ENCODE measurements around the gene PTPRH.
A peak's percentile ranks its signal among the peaks of the same experiment; 100 is the strongest.

The PTPRH gene

DNA sequence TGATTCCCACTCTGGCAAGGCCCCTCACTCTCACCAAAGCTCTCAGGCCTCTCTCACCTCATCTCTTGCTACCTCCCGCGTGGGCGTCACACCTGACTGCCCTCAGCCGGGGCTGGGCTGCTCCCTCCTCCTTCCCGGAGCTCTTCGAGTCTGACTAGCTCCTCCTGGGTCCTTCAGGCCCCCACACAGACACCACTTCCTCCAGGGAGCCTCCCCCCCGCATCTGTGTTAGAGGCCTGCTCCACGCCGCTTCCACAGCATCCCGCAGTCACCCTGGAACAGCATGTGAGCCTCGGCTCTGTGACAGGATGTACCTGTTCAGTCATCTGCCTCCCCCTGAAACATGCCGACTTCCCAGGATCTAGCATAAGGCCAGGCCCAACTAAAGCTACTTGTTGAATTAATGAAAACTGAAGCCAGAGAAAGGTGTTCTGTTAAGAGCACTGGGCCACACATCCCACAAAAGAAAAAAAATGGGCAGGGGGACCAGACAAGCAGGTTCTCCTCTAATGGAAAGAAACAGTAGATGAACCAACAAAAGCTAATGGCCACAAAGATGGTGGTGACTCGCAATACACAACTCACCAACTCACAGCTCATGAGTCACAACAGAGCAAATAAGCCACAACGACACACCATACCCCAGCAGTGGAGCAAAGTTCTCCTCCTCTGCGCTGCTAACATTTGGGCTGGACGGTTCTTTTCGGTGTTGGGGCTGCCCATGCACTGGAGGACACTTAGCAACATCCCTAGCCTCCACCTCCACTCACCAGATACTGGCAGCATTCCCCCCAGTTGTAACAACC lies 46.5 kb upstream of the PTPRH start:
- Histone ChIP-seq H3K9me3 (ENCODE audit: control extremely low read depth in 1 of 5, control insufficient read depth in 4 of 5, insufficient read depth in 2 of 5, low read depth in 1 of 5, low read length in 4 of 5) (no peaks in the 10 kb centered on the region), H3K4me3 (ENCODE audit: control insufficient read depth in 1 of 7, extremely low read depth in 1 of 7, insufficient read depth in 4 of 7, low read depth in 2 of 7, low read length in 6 of 7) (peak overlapping the region; percentile 8 to 98 (median 93)), H3K4me1 (ENCODE audit: control extremely low read depth in 1 of 4, control insufficient read depth in 4 of 4, insufficient read depth in 4 of 4, low read length in 3 of 4) (peaks cover 29 to 86% (median 82%) of the 10 kb centered on the region in 4 experiments), H3K27me3 (replicated peaks in 2 of 5; ENCODE audit: control insufficient read depth in 4 of 5, insufficient read depth in 5 of 5, low read length in 4 of 5) (no peaks in the 10 kb centered on the region), H3K36me3 (ENCODE audit: control insufficient read depth in 4 of 4, insufficient read depth in 4 of 4, low read length in 3 of 4) (peaks cover 0 to 12% (median 1%) of the 10 kb centered on the region in 4 experiments), H3K27ac (ENCODE audit: insufficient read depth in 1 of 2, low read depth in 1 of 2, low read length in 2 of 2, poor library complexity in 1 of 2, severe bottlenecking in 2 of 2) (peak overlapping the region; percentile 87 to 95)
- POLR2A ChIA-PET: interaction anchor here (0.6 to 1.2 kb wide), 3 partner anchors 22 to 113 kb away, joined by 3 to 4 read pairs (median 3); partner anchors contain the start of gene HSPBP1
- DNase-seq: peak in 2 of 3 donors; percentile 40 to 55
- WGBS (ENCODE audit: insufficient coverage): 19% methylated on average over 15 of the region's 17 CpGs
- CTCF ChIA-PET: interaction anchor here (0.8 to 2.6 kb wide), 9 partner anchors 8 to 248 kb away, joined by 3 to 24 read pairs (median 3); partner anchors contain the start of gene HSPBP1

DNA sequence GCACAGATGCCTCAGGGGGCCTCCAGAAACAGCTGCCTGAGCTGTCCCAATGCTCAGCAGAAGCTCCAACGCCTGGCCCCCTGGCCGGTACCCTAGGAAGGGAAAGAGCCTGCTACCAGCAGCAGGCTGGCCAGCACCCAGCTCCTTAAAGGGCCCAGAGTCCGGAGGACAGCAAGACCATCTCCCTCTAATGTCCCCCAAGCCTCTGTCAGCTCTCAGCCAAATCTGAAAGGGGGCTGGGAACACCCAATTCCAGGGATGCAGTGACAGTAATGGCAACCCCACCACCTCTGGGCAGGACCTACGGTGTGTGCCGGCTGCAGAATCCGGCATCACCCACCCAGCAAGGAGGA lies 45.3 kb upstream of the PTPRH start:
- H3K9me3 ChIP-seq (ENCODE audit: control extremely low read depth in 1 of 5, control insufficient read depth in 4 of 5, insufficient read depth in 2 of 5, low read depth in 1 of 5, low read length in 4 of 5): no peaks in the 10 kb centered on the region
- peak overlapping the region; percentile 51 to 98 (median 93) for H3K4me3 ChIP-seq (ENCODE audit: control insufficient read depth in 1 of 7, extremely low read depth in 1 of 7, insufficient read depth in 4 of 7, low read depth in 2 of 7, low read length in 6 of 7)
- no peak for DNase-seq
- peaks cover 27 to 89% (median 86%) of the 10 kb centered on the region in 4 experiments for H3K4me1 ChIP-seq (ENCODE audit: control extremely low read depth in 1 of 4, control insufficient read depth in 4 of 4, insufficient read depth in 4 of 4, low read length in 3 of 4)
- H3K27me3 ChIP-seq (replicated peaks in 2 of 5; ENCODE audit: control insufficient read depth in 4 of 5, insufficient read depth in 5 of 5, low read length in 4 of 5): no peaks in the 10 kb centered on the region
- 0% methylated on average over 6 of the region's 6 CpGs for WGBS (ENCODE audit: insufficient coverage)
- ChIA-PET POLR2A (interaction anchor here (0.6 to 1.5 kb wide), 6 partner anchors 13 to 153 kb away, joined by 3 to 6 read pairs (median 3); partner anchors contain the start of genes HSPBP1 and UBE2S), CTCF (interaction anchor here (0.8 to 2.6 kb wide), 8 partner anchors 8 to 222 kb away, joined by 3 to 24 read pairs (median 3); partner anchors contain the start of gene HSPBP1)
- peak overlapping the region; percentile 87 to 95 for H3K27ac ChIP-seq (ENCODE audit: insufficient read depth in 1 of 2, low read depth in 1 of 2, low read length in 2 of 2, poor library complexity in 1 of 2, severe bottlenecking in 2 of 2)
- H3K36me3 ChIP-seq (ENCODE audit: control insufficient read depth in 4 of 4, insufficient read depth in 4 of 4, low read length in 3 of 4): peaks cover 0 to 24% (median 5%) of the 10 kb centered on the region in 4 experiments

DNA sequence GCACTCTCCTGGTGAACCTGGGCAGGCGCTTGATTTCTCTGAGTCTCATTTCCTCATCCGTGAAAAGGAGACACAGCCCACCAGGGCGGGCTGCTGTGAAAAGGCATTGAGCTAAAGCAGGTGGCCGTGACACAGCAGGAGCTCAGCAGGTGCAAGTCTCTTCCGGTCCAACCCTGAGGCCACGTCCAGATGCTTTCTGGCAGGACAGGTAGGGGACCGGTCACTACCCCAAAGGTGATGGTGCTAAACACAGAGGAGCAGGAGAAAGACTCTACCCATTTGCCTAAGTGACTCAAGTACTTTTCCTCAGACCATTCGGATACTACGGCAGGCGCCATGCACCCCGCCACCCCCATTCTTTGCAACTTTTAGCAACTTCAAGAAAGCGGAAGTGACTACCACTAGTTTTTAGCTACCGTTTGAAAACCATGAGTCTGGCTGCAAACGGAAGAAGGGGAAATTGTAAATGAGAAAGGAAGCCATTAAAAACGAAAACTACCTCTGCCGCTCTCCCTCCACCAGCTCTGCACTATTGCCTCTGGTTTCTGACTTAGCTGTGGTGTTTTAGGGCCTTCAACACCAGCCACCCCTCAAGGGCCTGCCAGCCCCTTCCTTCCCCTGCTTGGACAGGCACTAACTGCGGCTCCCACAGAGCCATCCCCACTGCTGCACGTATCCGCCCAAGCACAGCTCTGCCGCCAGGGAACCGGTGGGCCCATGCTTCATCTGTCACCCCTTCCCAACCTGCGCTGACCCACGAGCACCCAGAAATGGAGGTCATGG lies 44.7 kb upstream of the PTPRH start:
- CTCF ChIA-PET: interaction anchor here (0.6 to 2.6 kb wide), 8 partner anchors 8 to 223 kb away, joined by 3 to 24 read pairs (median 3); partner anchors contain the start of gene HSPBP1
- peak; percentile 88 to 96 (median 95) for DNase-seq
- 0% methylated on average over 14 of the region's 23 CpGs for WGBS (ENCODE audit: insufficient coverage)
- Histone ChIP-seq H3K36me3 (ENCODE audit: control insufficient read depth in 4 of 4, insufficient read depth in 4 of 4, low read length in 3 of 4) (peaks cover 0 to 24% (median 5%) of the 10 kb centered on the region in 4 experiments), H3K9me3 (ENCODE audit: control extremely low read depth in 1 of 5, control insufficient read depth in 4 of 5, insufficient read depth in 2 of 5, low read depth in 1 of 5, low read length in 4 of 5) (no peaks in the 10 kb centered on the region), H3K27ac (ENCODE audit: insufficient read depth in 1 of 2, low read depth in 1 of 2, low read length in 2 of 2, poor library complexity in 1 of 2, severe bottlenecking in 2 of 2) (peak overlapping the region; percentile 87 to 95), H3K4me3 (ENCODE audit: control insufficient read depth in 1 of 7, extremely low read depth in 1 of 7, insufficient read depth in 4 of 7, low read depth in 2 of 7, low read length in 6 of 7) (peak overlapping the region; percentile 51 to 98 (median 93)), H3K27me3 (replicated peaks in 2 of 5; ENCODE audit: control insufficient read depth in 4 of 5, insufficient read depth in 5 of 5, low read length in 4 of 5) (no peaks in the 10 kb centered on the region), H3K4me1 (ENCODE audit: control extremely low read depth in 1 of 4, control insufficient read depth in 4 of 4, insufficient read depth in 4 of 4, low read length in 3 of 4) (peaks cover 27 to 91% (median 86%) of the 10 kb centered on the region in 4 experiments)
- POLR2A ChIA-PET: interaction anchor here (0.6 to 1.5 kb wide), 7 partner anchors 12 to 154 kb away, joined by 3 to 6 read pairs (median 3); partner anchors contain the start of genes HSPBP1 and UBE2S

DNA sequence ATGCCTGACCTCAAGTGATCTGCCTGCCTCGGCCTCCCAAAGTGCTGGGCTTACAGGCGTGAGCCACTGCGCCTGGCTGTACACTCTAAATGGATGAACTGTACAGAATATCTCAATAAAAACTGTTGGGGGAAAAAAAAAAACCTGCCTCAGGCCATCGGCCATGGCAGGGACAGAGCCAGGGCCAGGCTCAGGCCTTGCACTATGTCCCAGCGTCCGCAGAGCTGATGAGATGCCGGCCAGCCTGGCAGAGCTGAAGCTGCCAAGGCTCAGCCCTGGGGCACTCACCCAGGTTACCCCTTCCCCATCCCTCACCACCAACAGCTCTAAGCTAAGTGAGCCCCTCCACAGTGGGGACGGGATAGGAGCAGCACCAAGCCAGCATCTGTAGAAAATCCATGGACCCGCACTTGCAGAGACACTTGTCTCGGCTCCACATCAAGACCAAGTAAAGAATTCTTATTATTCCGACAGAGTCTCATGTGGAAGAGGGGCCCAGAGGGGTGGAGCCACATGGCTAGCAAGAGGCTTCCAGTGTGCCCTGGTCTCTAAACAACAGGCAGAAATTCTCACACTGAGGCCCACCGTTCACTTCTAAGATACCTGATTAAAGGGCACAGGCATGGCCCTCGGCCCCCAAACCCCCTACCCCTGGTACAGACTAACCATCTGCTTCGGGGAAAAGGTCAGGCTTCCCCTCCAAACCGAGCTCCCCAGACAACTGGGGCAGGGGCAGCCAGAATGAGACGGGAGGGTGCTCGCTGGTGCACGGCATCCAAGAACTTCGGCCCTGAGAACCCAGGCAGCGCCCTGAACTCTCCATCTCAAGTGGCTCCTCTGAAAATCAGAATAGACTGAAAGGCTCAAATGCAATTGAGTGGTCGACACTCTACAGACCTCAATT lies 43.7 kb upstream of the PTPRH start:
- 64% methylated on average over 18 of the region's 21 CpGs for WGBS (ENCODE audit: insufficient coverage)
- DNase-seq: no peak
- Histone ChIP-seq H3K9me3 (ENCODE audit: control extremely low read depth in 1 of 5, control insufficient read depth in 4 of 5, insufficient read depth in 2 of 5, low read depth in 1 of 5, low read length in 4 of 5) (no peaks in the 10 kb centered on the region), H3K4me3 (ENCODE audit: control insufficient read depth in 1 of 7, extremely low read depth in 1 of 7, insufficient read depth in 4 of 7, low read depth in 2 of 7, low read length in 6 of 7) (peak overlapping the region; percentile 4 to 98 (median 93)), H3K36me3 (ENCODE audit: control insufficient read depth in 4 of 4, insufficient read depth in 4 of 4, low read length in 3 of 4) (peaks cover 0 to 34% (median 7%) of the 10 kb centered on the region in 4 experiments), H3K27ac (ENCODE audit: insufficient read depth in 1 of 2, low read depth in 1 of 2, low read length in 2 of 2, poor library complexity in 1 of 2, severe bottlenecking in 2 of 2) (peak overlapping the region; percentile 87 to 95), H3K4me1 (ENCODE audit: control extremely low read depth in 1 of 4, control insufficient read depth in 4 of 4, insufficient read depth in 4 of 4, low read length in 3 of 4) (peaks cover 27 to 100% (median 96%) of the 10 kb centered on the region in 4 experiments), H3K27me3 (replicated peaks in 2 of 5; ENCODE audit: control insufficient read depth in 4 of 5, insufficient read depth in 5 of 5, low read length in 4 of 5) (no peaks in the 10 kb centered on the region)
- ChIA-PET CTCF (interaction anchor here (0.6 to 2.5 kb wide), 2 partner anchors 16 to 93 kb away, joined by 3 to 7 read pairs; no protein-coding TSS in a partner anchor), POLR2A (interaction anchor here (1.0 to 1.5 kb wide), 2 partner anchors 21 to 86 kb away, joined by 3 read pairs; no protein-coding TSS in a partner anchor)

DNA sequence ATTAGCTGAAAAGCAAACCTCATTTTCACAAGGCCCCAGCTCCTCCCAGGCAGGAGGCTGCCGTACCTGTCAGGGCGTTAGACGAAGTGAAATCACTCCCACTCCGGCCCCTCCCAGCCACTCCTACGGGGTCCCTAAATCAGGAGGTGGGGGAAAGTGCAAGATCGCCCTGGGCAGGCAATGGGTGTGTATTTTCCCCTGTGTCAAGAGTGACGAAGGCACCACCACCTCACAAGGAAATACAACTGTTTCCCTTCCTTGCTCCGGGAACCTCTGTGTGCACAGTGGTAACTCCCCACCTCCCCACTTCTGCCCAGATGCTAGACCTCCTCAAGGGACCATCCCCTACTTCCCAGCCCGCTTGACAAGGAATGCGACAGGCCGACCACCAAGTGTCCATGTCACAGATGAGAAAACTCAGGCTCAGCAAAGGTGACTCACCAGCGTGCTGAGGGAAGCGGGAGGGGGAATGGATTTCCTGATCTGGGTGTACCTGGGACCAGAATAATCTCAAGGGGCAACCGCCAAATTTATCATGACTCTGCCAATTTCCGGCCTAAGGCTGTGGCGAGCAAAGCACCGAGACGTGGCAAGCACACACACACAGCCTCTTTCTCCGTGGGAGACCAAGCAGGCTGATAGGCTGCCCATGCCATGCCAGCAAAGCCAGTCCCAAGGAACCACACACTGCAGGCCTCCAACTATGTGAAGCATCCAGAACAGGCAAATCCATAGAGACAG lies 42.2 kb upstream of the PTPRH start:
- peak; percentile 88 to 97 (median 96) for DNase-seq
- Histone ChIP-seq H3K4me1 (ENCODE audit: control extremely low read depth in 1 of 4, control insufficient read depth in 4 of 4, insufficient read depth in 4 of 4, low read length in 3 of 4) (peaks cover 23 to 100% (median 94%) of the 10 kb centered on the region in 4 experiments), H3K4me3 (ENCODE audit: control insufficient read depth in 1 of 7, extremely low read depth in 1 of 7, insufficient read depth in 4 of 7, low read depth in 2 of 7, low read length in 6 of 7) (peak overlapping the region in 5 of 7 experiments; percentile 2 to 70 (median 52)), H3K36me3 (ENCODE audit: control insufficient read depth in 4 of 4, insufficient read depth in 4 of 4, low read length in 3 of 4) (peaks cover 0 to 46% (median 14%) of the 10 kb centered on the region in 4 experiments), H3K27ac (ENCODE audit: insufficient read depth in 1 of 2, low read depth in 1 of 2, low read length in 2 of 2, poor library complexity in 1 of 2, severe bottlenecking in 2 of 2) (peak overlapping the region; percentile 87 to 95), H3K9me3 (ENCODE audit: control extremely low read depth in 1 of 5, control insufficient read depth in 4 of 5, insufficient read depth in 2 of 5, low read depth in 1 of 5, low read length in 4 of 5) (no peaks in the 10 kb centered on the region), H3K27me3 (replicated peaks in 2 of 5; ENCODE audit: control insufficient read depth in 4 of 5, insufficient read depth in 5 of 5, low read length in 4 of 5) (no peaks in the 10 kb centered on the region)
- CTCF ChIA-PET: interaction anchor here (0.6 to 2.5 kb wide), 5 partner anchors 8 to 374 kb away, joined by 3 to 7 read pairs (median 4); partner anchors contain the start of gene PPP6R1
- WGBS (ENCODE audit: insufficient coverage): 5% methylated on average over 15 of the region's 19 CpGs
- POLR2A ChIA-PET: no interaction called here
